Subcutaneous adipose tissue (tissue), 4 donors: ENCODE results near the gene PPIL6. TPM values are rescaled to one million over a fixed set of nuclear protein-coding genes. Genes with fewer than 3 reads are reported as not detected.

Experiments
- CTCF ChIP-seq: fragments of 450-650 bp; IDR thresholded peaks from one replicate; pipeline ENCODE4 v1.5.1; 2016; ENCODE audit warnings: low read depth, mild to moderate bottlenecking, control low read depth, antibody characterized with exemption, moderate library complexity
- total RNA-seq, 4 donors: library from RNA; depleted of rRNA; stranded (reverse); fragments of >200 nt; gene quantifications; one replicate each; pipeline ENCODE4 v1.1.0, GENCODE V29; 2016

Gene PPIL6
- total RNA-seq, 4 donors from 2014 or later, result 0.57 to 8.8 (median 4.7) TPM

- TF ChIP-seq CTCF, result no peak
These were observed 88.9 kb downstream of the PPIL6 start for GRCh38 chr6:109351231-109352130.

DNA sequence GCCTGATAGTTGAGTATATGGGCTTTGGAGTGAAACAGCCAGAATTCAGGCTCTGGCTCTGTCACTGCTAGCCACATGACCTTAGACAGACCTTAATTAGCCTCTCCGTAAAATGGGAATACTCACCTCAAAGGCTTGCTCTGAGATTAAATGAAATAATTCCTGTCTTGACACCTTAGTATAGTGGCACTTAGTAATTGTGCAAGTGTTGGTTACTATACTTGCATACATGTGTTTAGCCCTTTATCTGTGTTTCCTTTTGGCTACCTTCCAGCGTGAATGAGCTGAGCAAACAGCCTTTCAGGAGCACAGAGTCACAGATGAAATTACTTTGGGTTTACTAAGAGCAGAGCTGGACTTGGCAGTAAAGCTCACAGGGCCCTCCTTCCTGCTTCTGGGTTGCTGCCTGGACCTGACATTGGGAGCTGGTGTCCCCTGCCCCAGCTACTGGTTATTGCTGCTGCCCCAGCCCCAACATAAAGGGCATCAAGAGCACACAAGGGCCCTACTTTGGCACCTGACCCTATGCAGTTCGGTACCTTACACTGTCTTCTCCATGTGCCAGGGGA lies 90.9 kb downstream of the PPIL6 start:
- TF ChIP-seq CTCF, result no peak

DNA sequence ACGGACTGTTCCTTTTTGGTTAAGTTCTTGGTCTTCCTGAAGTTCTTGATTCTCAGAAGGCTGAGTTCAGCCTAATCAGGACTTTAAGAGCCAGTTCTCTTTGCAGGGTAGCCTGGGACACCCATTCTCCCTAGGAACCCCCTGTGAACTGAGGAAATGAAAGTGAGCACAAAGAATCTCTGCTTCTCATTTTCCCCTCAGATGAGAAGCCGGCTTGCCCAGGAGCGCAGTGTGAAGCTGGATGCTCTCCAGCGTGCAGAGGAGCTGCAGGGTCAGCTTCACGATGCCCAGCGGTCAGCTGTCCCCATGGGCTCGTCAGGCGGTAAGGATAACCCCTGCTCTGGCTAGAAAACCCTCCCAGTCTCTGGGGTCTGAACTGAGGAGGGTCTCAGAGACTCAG lies 92.2 kb downstream of the PPIL6 start:
- TF ChIP-seq CTCF, result no peak

GRCh38 chr6:109347779-109348178 lies 92.6 kb downstream of the PPIL6 start:
- no peak for TF ChIP-seq CTCF

- TF ChIP-seq CTCF, result no peak
These were observed 94.4 kb downstream of the PPIL6 start for GRCh38 chr6:109345986-109346385.

DNA sequence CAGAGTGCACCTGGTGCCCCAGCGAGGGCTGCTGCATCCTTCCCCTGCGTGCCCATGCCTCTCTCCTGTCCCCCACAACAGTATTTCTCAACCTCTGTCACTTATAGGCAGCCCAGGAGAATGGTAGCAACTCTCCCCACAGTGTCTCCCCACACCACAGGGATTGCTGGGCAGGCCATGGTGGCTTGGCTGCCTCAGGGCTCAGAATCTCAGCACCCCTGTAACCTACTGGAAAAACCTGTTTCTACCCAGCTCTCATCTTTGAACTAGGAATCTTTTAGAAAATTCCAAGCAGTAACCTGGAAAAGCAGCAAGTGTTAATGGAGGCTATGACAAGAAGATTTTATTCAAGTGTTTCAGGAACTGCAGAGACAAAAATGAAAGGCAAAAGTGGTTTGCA lies 96.2 kb downstream of the PPIL6 start:
- TF ChIP-seq CTCF, result no peak

DNA sequence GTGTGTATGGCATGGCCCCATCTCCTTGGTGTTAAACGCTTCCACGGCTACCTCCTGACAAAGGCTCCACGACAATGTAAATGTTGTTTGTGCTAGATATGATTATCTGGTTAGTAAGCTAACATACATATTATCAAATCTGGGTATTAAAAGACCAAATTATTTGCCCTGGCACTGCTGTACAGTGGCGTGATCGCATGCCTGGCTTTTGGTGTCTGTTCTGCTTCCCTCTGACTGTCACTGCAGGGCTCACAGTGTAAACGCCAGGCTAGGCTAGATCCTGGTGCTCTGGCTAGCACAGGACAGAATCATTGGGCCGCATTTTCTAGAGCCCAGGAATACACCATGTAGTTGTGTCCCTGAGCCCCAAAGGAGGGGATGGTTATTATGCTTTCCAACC lies 96.9 kb downstream of the PPIL6 start:
- TF ChIP-seq CTCF, result no peak
